Astrocyte of the cerebellum (primary cell): Measurements from ENCODE around the gene TP53RK.

Experiments
- DNase-seq: peaks from one replicate; pipeline ENCODE4 v3.0.0-alpha.2; 2011; ENCODE audit warnings: low read depth
- H3K4me3 ChIP-seq: 2 replicates; pipeline ENCODE4 v1.5.1; 2011; ENCODE audit warnings: mild to moderate bottlenecking, low read depth, low read length, moderate library complexity
- in situ Hi-C: cut with HindIII; loops from 2 replicates; pipeline ENCODE4 v1.10.0; 2017; ENCODE audit warnings: low sequenced_read_pairs
- TF ChIP-seq, protein P1 (sequence below): IDR thresholded peaks from 2 replicates; pipeline ENCODE4 v1.5.1; 2012; ENCODE audit warnings: low read length, low read depth, moderate library complexity, mild to moderate bottlenecking; ENCODE audit errors: missing control alignments

Gene TP53RK

DNA sequence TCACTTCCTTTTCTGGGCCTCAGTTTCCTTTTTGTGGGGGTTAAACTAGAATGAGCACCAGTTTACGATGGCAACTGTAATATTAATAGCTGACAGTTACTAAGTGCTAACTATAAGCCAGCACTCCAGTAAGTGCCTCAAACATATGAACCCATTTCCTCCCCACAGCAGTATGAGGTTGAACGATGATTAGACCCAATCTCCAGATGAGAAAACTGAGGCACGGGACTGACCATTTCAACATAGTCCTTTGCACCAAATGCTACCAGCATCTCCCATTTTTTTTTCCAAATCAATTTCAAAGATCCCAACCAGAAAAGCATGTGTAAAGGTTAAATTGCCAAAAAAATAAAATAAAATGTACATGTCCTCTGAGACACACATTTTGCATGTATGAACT is 45.1 kb downstream of the TP53RK start:
- TF ChIP-seq, protein P1, sequence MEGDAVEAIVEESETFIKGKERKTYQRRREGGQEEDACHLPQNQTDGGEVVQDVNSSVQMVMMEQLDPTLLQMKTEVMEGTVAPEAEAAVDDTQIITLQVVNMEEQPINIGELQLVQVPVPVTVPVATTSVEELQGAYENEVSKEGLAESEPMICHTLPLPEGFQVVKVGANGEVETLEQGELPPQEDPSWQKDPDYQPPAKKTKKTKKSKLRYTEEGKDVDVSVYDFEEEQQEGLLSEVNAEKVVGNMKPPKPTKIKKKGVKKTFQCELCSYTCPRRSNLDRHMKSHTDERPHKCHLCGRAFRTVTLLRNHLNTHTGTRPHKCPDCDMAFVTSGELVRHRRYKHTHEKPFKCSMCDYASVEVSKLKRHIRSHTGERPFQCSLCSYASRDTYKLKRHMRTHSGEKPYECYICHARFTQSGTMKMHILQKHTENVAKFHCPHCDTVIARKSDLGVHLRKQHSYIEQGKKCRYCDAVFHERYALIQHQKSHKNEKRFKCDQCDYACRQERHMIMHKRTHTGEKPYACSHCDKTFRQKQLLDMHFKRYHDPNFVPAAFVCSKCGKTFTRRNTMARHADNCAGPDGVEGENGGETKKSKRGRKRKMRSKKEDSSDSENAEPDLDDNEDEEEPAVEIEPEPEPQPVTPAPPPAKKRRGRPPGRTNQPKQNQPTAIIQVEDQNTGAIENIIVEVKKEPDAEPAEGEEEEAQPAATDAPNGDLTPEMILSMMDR, result no peak
- DNase-seq, result no peak
- no peak overlapping the region for H3K4me3 ChIP-seq
- in situ Hi-C loops, result no loop called here

DNA sequence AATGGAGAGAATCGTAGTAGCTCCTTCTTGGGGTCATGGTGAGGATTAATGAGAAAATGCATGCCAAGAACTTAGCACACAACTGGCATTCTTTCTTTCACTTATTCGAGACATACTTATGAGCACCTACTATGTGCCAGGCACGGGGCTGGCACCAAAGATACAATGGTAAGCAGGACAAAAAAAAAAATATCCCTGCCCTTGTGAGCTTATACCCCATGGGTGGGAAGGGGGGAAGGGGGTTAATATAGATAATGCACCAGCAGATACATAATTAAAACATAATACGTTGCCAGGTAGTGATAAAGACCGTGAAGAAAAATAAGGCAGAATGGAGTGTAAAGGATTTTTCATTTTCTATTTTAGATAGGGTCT is 46.3 kb downstream of the TP53RK start:
- in situ Hi-C loops, result no loop called here
- H3K4me3 ChIP-seq, result no peak overlapping the region
- TF ChIP-seq, protein P1, result no peak
- no peak for DNase-seq

DNA sequence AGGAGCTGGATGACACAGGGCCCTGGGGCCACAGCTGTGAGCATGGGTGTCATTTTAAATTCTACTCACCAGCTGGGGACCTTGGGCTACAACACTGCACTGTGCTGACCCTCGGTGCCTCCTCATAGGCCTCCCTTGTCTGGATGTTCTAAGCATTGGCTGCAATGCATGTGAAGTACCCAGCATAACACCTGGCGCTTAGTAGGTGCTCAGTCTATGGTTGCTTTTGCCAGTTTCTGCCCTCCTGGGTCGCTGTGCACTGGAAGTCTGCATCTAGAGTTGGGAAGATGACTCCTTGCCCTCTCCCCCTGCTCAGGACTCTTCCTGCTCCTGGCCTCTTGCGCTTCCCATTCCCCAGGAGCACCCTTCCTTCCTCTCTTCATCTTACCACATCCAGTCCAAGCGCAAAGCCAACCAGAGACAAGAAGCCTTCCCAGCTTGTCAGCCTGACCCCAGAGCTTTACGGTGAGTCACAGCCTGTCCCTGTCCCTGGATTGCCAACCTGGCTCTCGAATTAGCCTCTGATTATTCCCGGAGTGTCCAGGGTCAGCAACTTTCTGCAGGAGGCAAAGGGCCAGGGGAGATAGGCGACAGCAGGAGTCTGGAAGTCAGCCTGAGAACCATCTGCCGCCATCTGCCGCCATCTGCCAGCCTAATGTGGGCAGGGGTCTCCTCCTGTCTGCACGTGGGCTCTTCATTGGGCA is 46.8 kb downstream of the TP53RK start:
- no peak for DNase-seq
- TF ChIP-seq, protein P1, result no peak
- H3K4me3 ChIP-seq, result no peak overlapping the region
- in situ Hi-C loops, result no loop called here

DNA sequence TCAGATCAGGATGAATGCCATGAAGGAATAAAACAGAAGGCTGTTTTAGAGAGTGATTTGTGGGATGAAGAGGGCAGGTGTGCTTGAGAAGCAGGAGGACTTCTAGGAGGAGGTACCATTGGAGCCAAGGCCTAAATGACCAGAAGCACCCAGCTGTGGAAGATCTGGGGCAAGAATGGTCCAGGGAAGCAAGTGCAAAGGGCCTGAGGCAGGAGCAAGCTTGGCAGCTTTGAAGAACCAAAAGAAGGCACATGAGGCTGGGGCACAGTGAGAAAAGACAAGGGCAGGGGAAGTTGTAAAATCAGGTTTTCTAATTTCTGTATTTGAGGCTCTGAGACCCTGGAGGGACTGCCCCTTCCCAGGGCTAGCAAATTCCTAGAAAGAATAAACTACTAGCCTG is 47.8 kb downstream of the TP53RK start:
- TF ChIP-seq, protein P1, result no peak
- in situ Hi-C loops, result no loop called here
- DNase-seq, result no peak
- no peak overlapping the region for H3K4me3 ChIP-seq

DNA sequence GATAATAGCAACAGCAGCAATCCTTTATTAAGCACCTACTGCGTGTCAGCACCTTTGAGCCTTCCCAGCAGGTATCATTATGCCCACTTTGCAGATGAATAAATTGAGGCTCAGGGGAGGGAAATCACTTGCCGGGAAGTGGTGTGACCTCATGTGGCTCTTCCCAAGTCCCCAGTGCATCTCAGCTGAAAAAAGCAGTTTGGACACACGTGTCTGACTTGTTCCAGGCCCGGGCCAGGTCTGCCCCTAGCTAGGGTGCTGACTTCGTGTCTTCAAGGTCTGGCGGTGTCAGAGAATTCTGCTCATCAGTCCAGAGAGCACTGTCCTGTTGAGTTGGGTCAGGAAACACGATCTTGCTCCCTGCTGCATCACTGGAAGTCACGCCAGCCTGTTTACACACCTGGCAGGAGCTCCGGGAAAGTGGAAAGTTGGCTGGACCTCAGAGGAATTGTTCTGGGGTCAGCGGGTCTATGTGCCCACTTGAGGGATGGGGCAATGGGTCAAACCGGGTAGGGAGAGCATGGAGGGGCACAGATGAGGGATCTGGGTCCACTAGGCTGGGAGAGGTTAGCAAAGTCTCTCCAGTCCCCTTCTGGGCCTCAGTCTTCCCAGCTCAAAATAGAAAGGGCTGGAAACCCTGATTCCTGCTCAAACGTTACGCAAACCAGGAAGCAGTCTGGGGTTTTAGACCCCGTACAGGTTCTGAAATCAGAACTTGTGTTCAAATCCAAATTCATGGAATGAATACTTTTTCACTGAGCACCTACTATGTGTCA is 48.5 kb downstream of the TP53RK start:
- TF ChIP-seq, protein P1, result no peak
- no peak overlapping the region for H3K4me3 ChIP-seq
- DNase-seq, result no peak
- in situ Hi-C loops, result no loop called here

DNA sequence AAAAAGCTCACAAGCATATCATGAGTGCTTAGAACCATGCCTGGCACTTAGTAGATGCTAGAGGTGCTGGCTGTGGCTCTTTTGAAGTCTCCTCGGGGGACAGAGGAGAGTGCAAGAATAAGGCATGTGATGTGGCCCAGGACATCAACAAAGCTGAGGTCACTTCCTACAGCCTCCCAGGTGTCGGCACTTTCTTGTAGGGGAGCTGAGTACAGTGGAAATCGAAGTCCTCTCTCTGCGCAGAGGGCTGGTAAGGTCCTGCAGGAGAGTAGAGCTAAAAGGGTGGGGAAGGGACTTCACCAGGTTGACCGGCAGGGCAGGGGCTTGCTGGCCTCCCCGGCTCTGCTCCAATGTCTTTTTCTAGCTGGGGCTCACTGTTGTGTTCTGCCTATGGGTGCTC is 49.2 kb downstream of the TP53RK start:
- TF ChIP-seq, protein P1, result no peak
- H3K4me3 ChIP-seq, result no peak overlapping the region
- in situ Hi-C loops, result no loop called here
- no peak for DNase-seq
